Kidney (tissue), 14 donors: ENCODE measurements around the gene TEX47. TPM values are rescaled to one million over a fixed set of nuclear protein-coding genes. Genes with fewer than 3 reads are reported as not detected.
A peak's percentile ranks its signal among the peaks of the same experiment; 100 is the strongest.

Experiments
- DNase-seq, 5 donors: peaks; one replicate each; pipeline ENCODE4 v3.0.0-alpha.2; 2013 to 2020
- FAIRE-seq: peaks from 2 replicates; lab custom pipeline; 2012; peaks lifted over from hg19 to GRCh38; lab: Jason Lieb, UNC
- H3K27ac ChIP-seq, 2 donors: one replicate each; pipeline ENCODE4 v1.7.0; 2013; ENCODE audit warnings: low read depth in 2 of 2, low read length in 2 of 2, inconsistent platforms in 1 of 2
- H3K27me3 ChIP-seq: one replicate; pipeline ENCODE4 v1.7.1; 2013; ENCODE audit warnings: low read length, inconsistent platforms; ENCODE audit not compliant: control insufficient read depth, insufficient read depth
- H3K36me3 ChIP-seq, 3 donors: one replicate each; pipeline versions ENCODE4 v1.7.0 to v1.7.1; 2013; ENCODE audit warnings: low read length in 3 of 3, control low read depth in 1 of 3, inconsistent platforms in 1 of 3; ENCODE audit not compliant: insufficient read depth in 3 of 3, control insufficient read depth in 2 of 3
- H3K4me1 ChIP-seq, 3 donors: one replicate each; pipeline versions ENCODE4 v1.7.0 to v1.7.1; 2013; ENCODE audit warnings: low read length in 3 of 3, inconsistent platforms in 1 of 3, low read depth in 1 of 3; ENCODE audit not compliant: control insufficient read depth in 2 of 3, insufficient read depth in 2 of 3
- H3K4me3 ChIP-seq, 3 donors: one replicate each; pipeline versions ENCODE4 v1.7.0 to v1.8.1; 2013; ENCODE audit warnings: low read length in 3 of 3, control low read depth in 1 of 3, inconsistent platforms in 1 of 3
- H3K9ac ChIP-seq, 3 donors: one replicate each; pipeline versions ENCODE4 v1.7.0 to v1.7.1; 2013; ENCODE audit warnings: low read length in 3 of 3, control low read depth in 1 of 3, inconsistent platforms in 1 of 3
- H3K9me3 ChIP-seq, 3 donors: one replicate each; pipeline versions ENCODE4 v1.7.0 to v1.7.1; 2013; ENCODE audit warnings: low read length in 3 of 3, control low read depth in 1 of 3, inconsistent platforms in 1 of 3; ENCODE audit not compliant: control insufficient read depth in 2 of 3, insufficient read depth in 1 of 3
- CTCF ChIP-seq: IDR thresholded peaks from 3 replicates; pipeline ENCODE4 v1.5.1; 2012; ENCODE audit warnings: mild to moderate bottlenecking, moderate library complexity, borderline replicate concordance; ENCODE audit not compliant: insufficient read depth; ENCODE audit errors: extremely low read depth
- intact Hi-C: fragments of 100-400 bp; cut with DNase I; formaldehyde crosslinking; loops from one replicate; pipeline ENCODE4 v1.11.1; 2022
- polyA plus RNA-seq: library from polyadenylated mRNA; stranded (reverse); fragments of 350-450 nt; fragmentation: Illumina TruSeq; extraction: RNeasy Lipid Tissue Mini Kit (QIAGEN cat#74804); gene quantifications from one replicate; pipeline ENCODE4 v1.2.3, GENCODE V29; 2014; ENCODE audit warnings: low read depth, low replicate concordance; ENCODE audit not compliant: insufficient read depth
- total RNA-seq: library from RNA; stranded (reverse); fragmentation: NEBNext Ultra II Directional; extraction: Animal tissue kit (Norgen Biotek cat#: 25700); gene quantifications from one replicate; pipeline ENCODE4 v1.2.1, GENCODE V29; 2021
- donor health status: control.
- donor health status: control.
- donor health status: control.
- donor health status: control.
- donor health status: control.
- donor health status: DM: yes; HTN: yes; CAD: no.
- donor health status: Normal renal cell carcinoma (clear cell type).

TEX47 gene
- total and polyA plus RNA-seq, 2 donors from 2014 or later = not detected

DNA sequence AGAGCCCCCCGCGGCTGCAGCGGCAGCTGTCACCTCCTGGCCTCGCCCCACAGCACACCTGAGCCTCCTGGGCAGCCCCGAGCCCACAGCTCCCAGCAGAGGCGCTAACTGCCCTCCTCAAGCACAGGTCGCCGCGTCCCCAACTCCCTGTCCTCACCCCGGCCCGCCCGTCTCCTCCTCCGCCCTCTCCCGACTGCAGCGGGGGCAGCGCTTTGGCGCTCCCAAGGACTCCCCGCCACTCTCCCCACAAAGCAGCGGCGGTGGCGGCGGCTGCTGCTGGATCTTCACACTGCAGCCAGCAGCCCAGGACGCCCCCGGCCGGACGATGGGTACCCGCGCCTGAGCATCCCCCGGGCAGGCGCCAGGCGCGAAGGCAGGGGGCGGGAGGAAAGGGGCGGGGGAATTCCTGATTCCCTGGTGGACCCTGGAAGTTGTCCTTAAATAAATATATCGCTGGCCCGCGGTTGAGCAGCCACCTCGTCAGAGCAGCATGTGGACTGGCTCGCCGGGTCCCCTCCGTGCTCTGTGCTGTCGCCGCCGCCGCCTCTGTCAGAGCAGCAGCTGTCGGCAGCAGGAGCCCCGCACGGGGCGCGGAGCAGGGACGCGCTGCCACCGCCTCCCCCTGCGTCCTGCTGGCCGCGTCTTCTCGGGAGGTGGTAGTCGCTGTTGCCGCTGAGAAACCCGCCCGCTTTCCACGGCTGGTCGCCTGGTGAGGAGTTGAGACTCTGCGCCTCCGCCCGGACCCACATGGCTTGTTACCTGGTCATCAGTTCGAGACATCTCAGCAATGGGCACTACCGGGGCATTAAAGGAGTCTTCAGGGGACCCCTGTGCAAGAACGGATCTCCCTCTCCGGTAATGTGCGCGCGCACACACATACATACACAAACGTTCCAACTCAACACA is 36.1 kb downstream of the TEX47 start, which contains the start of gene ZNF804B:
ZNF804B (plus strand) TSS at position 471 of the 906 bp plus-strand sequence; CDS start at position 748, 277 bp downstream.
- no peak for TF ChIP-seq CTCF
- DNase-seq (peak; percentile 60 to 71 (median 67)), FAIRE-seq (no peak)
- Histone ChIP-seq H3K9me3 (no peaks in the 10 kb centered on the region), H3K9ac (no peak within 1 kb of the TSS), H3K27ac (no peak within 1 kb of the TSS), H3K4me1 (peaks cover 0 to 6% (median 3%) of the 10 kb centered on the region in 3 donors), H3K27me3 (peaks cover 19% of the 10 kb centered on the region), H3K36me3 (no peaks in the 10 kb centered on the region), H3K4me3 (peak within 1 kb of the TSS; percentile 21 to 25 (median 25))
- intact Hi-C loops = no loop called here

GRCh38 chr7:88758381-88759229 is 36.9 kb downstream of the TEX47 start:
- peaks cover 19% of the 10 kb centered on the region for H3K27me3 ChIP-seq
- H3K9me3 ChIP-seq = no peaks in the 10 kb centered on the region
- H3K36me3 ChIP-seq = no peaks in the 10 kb centered on the region
- peak; percentile 43 to 65 (median 57) for DNase-seq
- no peak overlapping the region for H3K27ac ChIP-seq
- peaks cover 0 to 6% (median 3%) of the 10 kb centered on the region in 3 donors for H3K4me1 ChIP-seq
- H3K4me3 ChIP-seq = peak overlapping the region in 2 of 3 donors; percentile 25
- TF ChIP-seq CTCF = no peak
- no peak overlapping the region for H3K9ac ChIP-seq
- intact Hi-C loops = no loop called here
- no peak for FAIRE-seq

- no peak for DNase-seq
- H3K27me3 ChIP-seq = peaks cover 19% of the 10 kb centered on the region
- H3K9ac ChIP-seq = no peak overlapping the region
- peaks cover 0 to 6% (median 3%) of the 10 kb centered on the region in 3 donors for H3K4me1 ChIP-seq
- intact Hi-C loops = no loop called here
- H3K27ac ChIP-seq = no peak overlapping the region
- FAIRE-seq = no peak
- H3K4me3 ChIP-seq = no peak overlapping the region
- TF ChIP-seq CTCF = no peak
- H3K36me3 ChIP-seq = no peaks in the 10 kb centered on the region
- no peaks in the 10 kb centered on the region for H3K9me3 ChIP-seq
Observed at GRCh38 chr7:88757371-88757770, 38.2 kb downstream of the TEX47 start.
